NT2/D1 (cell line): Measurements from ENCODE around the gene FRMD4A.

Experiments
- YY1 ChIP-seq: IDR thresholded peaks from 2 replicates; pipeline ENCODE4 v1.6.1; 2011; ENCODE audit not compliant: insufficient read length, insufficient read depth
- ZNF274 ChIP-seq: IDR thresholded peaks from 2 replicates; pipeline ENCODE4 v1.6.1; 2011; ENCODE audit warnings: mild to moderate bottlenecking, low read depth, low read length

GRCh38 chr10:13790196-13790595, 540.5 kb downstream of the FRMD4A start:
- no peak for TF ChIP-seq ZNF274
- TF ChIP-seq YY1: no peak
